GM12872 (cell line): ENCODE data around the gene TSPAN14.

Experiments
- CTCF ChIP-seq: IDR thresholded peaks from 3 replicates; pipeline ENCODE4 v1.5.1; 2011; ENCODE audit warnings: low read depth, mild to moderate bottlenecking, low read length, moderate library complexity; ENCODE audit not compliant: insufficient read depth

The TSPAN14 gene

GRCh38 chr10:80537086-80537735 is 83.1 kb downstream of the TSPAN14 start:
- TF ChIP-seq CTCF: no peak

- no peak for TF ChIP-seq CTCF
Measured at GRCh38 chr10:80537736-80538480, 83.8 kb downstream of the TSPAN14 start, which contains the start of gene SH2D4B. SH2D4B (plus strand) TSS chr10:80537902; CDS start chr10:80538332, 430 bp downstream.

GRCh38 chr10:80538481-80539185 is 84.5 kb downstream of the TSPAN14 start:
- no peak for TF ChIP-seq CTCF

GRCh38 chr10:80539421-80540031 is 85.4 kb downstream of the TSPAN14 start:
- no peak for TF ChIP-seq CTCF

GRCh38 chr10:80540136-80540535 is 86.0 kb downstream of the TSPAN14 start:
- TF ChIP-seq CTCF: no peak

- no peak for TF ChIP-seq CTCF
Measured at GRCh38 chr10:80540618-80540980, 86.5 kb downstream of the TSPAN14 start.

GRCh38 chr10:80540981-80541750 is 87.1 kb downstream of the TSPAN14 start:
- TF ChIP-seq CTCF: no peak
